A549 treated with AZD2906 at 1 μM for 4 hours (cell line): Measurements from ENCODE around the gene GREM1. TPM values are rescaled to one million over a fixed set of nuclear protein-coding genes. Genes with fewer than 3 reads are reported as not detected.

Source experiments
- total RNA-seq: library from RNA; stranded (reverse); fragments of 200-300 nt; extraction: Qiagen RNA extraction; gene quantifications from 5 replicates; pipeline ENCODE4 v1.2.3, GENCODE V29; 2022

The GREM1 gene
- 2.4 to 6.9 TPM (median 2.7 TPM) in 5 replicates for total RNA-seq

DNA sequence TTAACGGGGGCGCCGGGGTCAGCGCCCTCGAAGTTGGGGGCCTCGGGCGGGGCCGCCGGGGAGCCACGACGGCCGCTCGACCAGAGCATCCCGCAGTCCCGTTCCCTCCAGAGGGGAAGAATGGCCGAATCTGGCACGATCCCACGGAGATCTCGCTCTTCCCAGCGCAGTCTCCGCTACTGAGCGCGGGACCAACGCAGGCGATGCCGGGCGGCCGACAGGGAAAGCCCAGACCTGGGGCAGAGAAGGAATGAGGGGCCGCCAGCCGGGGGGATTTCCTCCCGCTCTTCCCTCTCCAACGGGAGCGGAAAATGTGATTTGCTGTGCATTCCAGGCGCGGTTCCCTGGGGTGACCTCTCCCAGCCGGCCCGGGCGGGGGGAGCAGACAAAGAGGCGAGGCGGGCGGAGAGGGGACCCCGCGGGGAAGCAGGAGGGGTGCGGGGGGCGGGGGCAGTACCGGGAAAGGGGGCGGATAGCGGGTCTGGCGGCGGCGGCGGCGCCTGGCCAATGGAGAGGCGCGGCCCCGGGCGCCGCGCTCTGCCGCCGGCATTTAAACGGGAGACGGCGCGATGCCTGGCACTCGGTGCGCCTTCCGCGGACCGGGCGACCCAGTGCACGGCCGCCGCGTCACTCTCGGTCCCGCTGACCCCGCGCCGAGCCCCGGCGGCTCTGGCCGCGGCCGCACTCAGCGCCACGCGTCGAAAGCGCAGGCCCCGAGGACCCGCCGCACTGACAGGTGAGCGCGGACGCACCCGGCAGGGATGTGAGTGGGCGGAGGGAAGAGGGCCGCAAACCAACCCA is at the start of gene GREM1:
GREM1 (plus strand) TSS at position 579 of the 801 bp plus-strand sequence. CDS start 12,687 bp downstream, outside the sequence.

Other genes starting within 250 kb of the GREM1 start
- gene GOLGA8N, start 124.5 kb upstream of the GREM1 start, total RNA-seq, result 0.95 to 2.1 TPM (median 1.2 TPM) in 5 replicates
- 45.6 to 92.6 TPM (median 60.3 TPM) in 5 replicates for gene ARHGAP11A, start 102.5 kb upstream of the GREM1 start, total RNA-seq
- 1.4 to 2.1 TPM (median 1.9 TPM) in 5 replicates for gene SCG5, start 76.3 kb upstream of the GREM1 start, total RNA-seq